PC-9 (cell line): ENCODE data around the gene ING4.

Source experiments
- EZH2 ChIP-seq: fragments of 200-600 bp; sonication (generic); IDR thresholded peaks from 2 replicates; pipeline ENCODE4 v1.8.0; 2017; ENCODE audit warnings: antibody characterized with exemption, low read depth
- TF ChIP-seq, protein P1 (sequence below): fragments of 200-600 bp; sonication (generic); conservative IDR thresholded peaks from 2 replicates; pipeline ENCODE4 v1.6.1; 2017; ENCODE audit warnings: mixed run types, antibody characterized with exemption, mild to moderate bottlenecking, moderate library complexity

DNA sequence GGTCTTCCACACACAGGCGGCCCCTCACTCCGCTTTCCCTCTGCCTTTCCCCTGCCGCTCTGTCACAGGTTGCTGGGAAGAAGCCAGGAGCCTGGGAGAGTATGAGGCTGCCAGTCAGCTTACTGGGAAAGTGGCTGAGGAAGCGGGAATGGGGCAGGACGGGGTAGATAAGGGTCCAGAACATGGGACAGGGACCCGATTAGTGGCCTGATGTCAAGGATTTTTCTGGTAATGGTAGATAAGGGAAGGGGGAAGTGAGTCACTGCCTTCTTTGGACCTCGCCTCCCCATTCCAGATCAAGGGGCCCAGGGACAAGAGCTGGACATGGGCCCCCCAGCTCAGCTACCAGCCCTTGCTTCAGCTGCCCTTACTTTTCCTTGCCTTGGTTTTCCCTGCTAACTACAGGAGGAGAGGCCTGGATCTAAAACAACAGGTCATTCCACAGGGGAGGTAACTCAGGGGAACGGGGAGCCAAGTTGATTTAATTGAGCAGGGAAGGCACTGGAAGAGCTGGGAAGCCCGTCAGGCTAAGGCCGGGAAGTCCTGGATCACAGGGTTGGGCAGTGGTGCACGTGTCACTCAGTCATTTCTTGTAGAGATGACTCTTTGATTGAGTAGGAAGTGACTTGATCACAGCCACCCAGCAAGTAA is 23.6 kb downstream of the ING4 start:
- TF ChIP-seq, protein P1, sequence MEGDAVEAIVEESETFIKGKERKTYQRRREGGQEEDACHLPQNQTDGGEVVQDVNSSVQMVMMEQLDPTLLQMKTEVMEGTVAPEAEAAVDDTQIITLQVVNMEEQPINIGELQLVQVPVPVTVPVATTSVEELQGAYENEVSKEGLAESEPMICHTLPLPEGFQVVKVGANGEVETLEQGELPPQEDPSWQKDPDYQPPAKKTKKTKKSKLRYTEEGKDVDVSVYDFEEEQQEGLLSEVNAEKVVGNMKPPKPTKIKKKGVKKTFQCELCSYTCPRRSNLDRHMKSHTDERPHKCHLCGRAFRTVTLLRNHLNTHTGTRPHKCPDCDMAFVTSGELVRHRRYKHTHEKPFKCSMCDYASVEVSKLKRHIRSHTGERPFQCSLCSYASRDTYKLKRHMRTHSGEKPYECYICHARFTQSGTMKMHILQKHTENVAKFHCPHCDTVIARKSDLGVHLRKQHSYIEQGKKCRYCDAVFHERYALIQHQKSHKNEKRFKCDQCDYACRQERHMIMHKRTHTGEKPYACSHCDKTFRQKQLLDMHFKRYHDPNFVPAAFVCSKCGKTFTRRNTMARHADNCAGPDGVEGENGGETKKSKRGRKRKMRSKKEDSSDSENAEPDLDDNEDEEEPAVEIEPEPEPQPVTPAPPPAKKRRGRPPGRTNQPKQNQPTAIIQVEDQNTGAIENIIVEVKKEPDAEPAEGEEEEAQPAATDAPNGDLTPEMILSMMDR, result no peak
- TF ChIP-seq EZH2, result no peak
